ENCODE measurements around the gene ENAH.

DNA sequence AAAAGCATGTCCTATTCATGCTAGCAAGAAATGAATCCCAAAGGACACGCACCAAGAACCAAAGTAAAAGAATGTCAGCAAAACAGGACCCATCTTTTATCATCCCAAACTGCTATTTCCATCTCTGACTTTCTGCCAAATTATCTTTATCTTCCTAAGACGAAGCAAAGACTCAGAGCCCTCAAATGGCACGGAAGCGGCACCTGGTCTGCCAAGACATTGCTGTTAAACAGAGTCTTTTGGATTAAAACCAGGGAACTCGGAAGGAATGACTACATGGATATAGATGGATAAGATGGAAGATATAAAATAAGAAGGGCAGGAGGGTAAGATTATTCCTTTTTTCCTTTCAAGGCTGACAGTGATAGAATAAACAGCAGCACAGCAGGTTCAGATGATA is 164.2 kb downstream of the ENAH start:
- no peak for TF ChIP-seq RXRA (IDR thresholded peaks at IDR 0.05; ENCODE audit: borderline replicate concordance, low read depth)
- TF ChIP-seq, protein P1, sequence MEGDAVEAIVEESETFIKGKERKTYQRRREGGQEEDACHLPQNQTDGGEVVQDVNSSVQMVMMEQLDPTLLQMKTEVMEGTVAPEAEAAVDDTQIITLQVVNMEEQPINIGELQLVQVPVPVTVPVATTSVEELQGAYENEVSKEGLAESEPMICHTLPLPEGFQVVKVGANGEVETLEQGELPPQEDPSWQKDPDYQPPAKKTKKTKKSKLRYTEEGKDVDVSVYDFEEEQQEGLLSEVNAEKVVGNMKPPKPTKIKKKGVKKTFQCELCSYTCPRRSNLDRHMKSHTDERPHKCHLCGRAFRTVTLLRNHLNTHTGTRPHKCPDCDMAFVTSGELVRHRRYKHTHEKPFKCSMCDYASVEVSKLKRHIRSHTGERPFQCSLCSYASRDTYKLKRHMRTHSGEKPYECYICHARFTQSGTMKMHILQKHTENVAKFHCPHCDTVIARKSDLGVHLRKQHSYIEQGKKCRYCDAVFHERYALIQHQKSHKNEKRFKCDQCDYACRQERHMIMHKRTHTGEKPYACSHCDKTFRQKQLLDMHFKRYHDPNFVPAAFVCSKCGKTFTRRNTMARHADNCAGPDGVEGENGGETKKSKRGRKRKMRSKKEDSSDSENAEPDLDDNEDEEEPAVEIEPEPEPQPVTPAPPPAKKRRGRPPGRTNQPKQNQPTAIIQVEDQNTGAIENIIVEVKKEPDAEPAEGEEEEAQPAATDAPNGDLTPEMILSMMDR (IDR thresholded peaks at IDR 0.05): no peak
- TF ChIP-seq TAF1 (IDR thresholded peaks at IDR 0.05; ENCODE audit: borderline replicate concordance, low read depth, low read length): no peak
- no peak for TF ChIP-seq JUND (IDR thresholded peaks at IDR 0.05)
- no peak for TF ChIP-seq EZH2phosphoT487 (IDR thresholded peaks at IDR 0.05; ENCODE audit: borderline replicate concordance, low read depth)
- no peak for TF ChIP-seq GABPA (IDR thresholded peaks at IDR 0.05; ENCODE audit: low read depth)
- TF ChIP-seq RAD21 (IDR thresholded peaks at IDR 0.05; ENCODE audit: low read length): no peak
- TF ChIP-seq MXI1 (IDR thresholded peaks at IDR 0.05; ENCODE audit: low read depth, low read length): no peak
- TF ChIP-seq SMC3 (IDR thresholded peaks at IDR 0.05; ENCODE audit: low read depth, low read length): no peak
